Urothelium cell line (cell line): Measurements from ENCODE around the gene ZNF777.
"Not testable (repeated sequence)": the region's sequence is repeated elsewhere in the genome, so short reads cannot be mapped to it uniquely, and the experiment has no call there.

ENCODE experiments used
- DNase-seq: peaks from one replicate; pipeline ENCODE4 v3.0.0; 2011; ENCODE audit warnings: low spot score, mixed read lengths
- FAIRE-seq: peaks from 2 replicates; lab custom pipeline; 2011; peaks lifted over from hg19 to GRCh38; lab: Jason Lieb, UNC

Gene ZNF777

GRCh38 chr7:149460493-149461277 is at the start of gene ZNF777:
ZNF777 (minus strand) TSS chr7:149461062; CDS start chr7:149456022, 5,040 bp downstream.
- FAIRE-seq (no peak), DNase-seq (peak; percentile 72)

GRCh38 chr7:149510248-149510647 is 49.4 kb upstream of the ZNF777 start:
- FAIRE-seq (no peak), DNase-seq (no peak)

GRCh38 chr7:149509774-149510173 is 48.9 kb upstream of the ZNF777 start:
- FAIRE-seq, result no peak
- no peak for DNase-seq

GRCh38 chr7:149505551-149505950 is 44.7 kb upstream of the ZNF777 start:
- no peak for DNase-seq
- no peak for FAIRE-seq

- FAIRE-seq (no peak), DNase-seq (no peak)
These were observed 40.8 kb upstream of the ZNF777 start for GRCh38 chr7:149501651-149502050.

- no peak for FAIRE-seq
- no peak for DNase-seq
These were observed 40.0 kb upstream of the ZNF777 start for GRCh38 chr7:149500910-149501309.

GRCh38 chr7:149500201-149500600 is 39.3 kb upstream of the ZNF777 start:
- no peak for DNase-seq

GRCh38 chr7:149498811-149499210 is 37.9 kb upstream of the ZNF777 start:
- DNase-seq (no peak), FAIRE-seq (no peak)

More at GRCh38 chr7:149500201-149500600, 39.3 kb upstream of the ZNF777 start:
- no peak for FAIRE-seq

GRCh38 chr7:149497467-149498261 is 36.8 kb upstream of the ZNF777 start, which contains the start of gene ZNF746:
ZNF746 (minus strand) TSS chr7:149497809; CDS start chr7:149497536, 273 bp downstream.
- FAIRE-seq (no peak), DNase-seq (peak; percentile 80)

GRCh38 chr7:149496642-149497391 is 36.0 kb upstream of the ZNF777 start:
- FAIRE-seq (no peak), DNase-seq (no peak)

GRCh38 chr7:149495785-149496641 is 35.2 kb upstream of the ZNF777 start:
- DNase-seq, result no peak
- FAIRE-seq, result no peak

GRCh38 chr7:149494738-149495368 is 34.0 kb upstream of the ZNF777 start:
- no peak for DNase-seq
- no peak for FAIRE-seq

- not testable (repeated sequence) for DNase-seq, FAIRE-seq
These were observed 33.1 kb upstream of the ZNF777 start for GRCh38 chr7:149493975-149494374.

- no peak for FAIRE-seq
- no peak for DNase-seq
These were observed 32.5 kb upstream of the ZNF777 start for GRCh38 chr7:149493366-149493765.

- no peak for DNase-seq
- FAIRE-seq, result no peak
These were observed 29.4 kb upstream of the ZNF777 start for GRCh38 chr7:149490083-149490760.

GRCh38 chr7:149489391-149490024 is 28.6 kb upstream of the ZNF777 start:
- DNase-seq (no peak), FAIRE-seq (no peak)

GRCh38 chr7:149479568-149479967 is 18.7 kb upstream of the ZNF777 start:
- DNase-seq, result no peak
- no peak for FAIRE-seq

- no peak for FAIRE-seq
These were observed 17.9 kb upstream of the ZNF777 start for GRCh38 chr7:149478754-149479153.

More at GRCh38 chr7:149478754-149479153, 17.9 kb upstream of the ZNF777 start:
- no peak for DNase-seq
